K562 (cell line): ENCODE measurements around the gene LMBR1L. TPM values are rescaled to one million over a fixed set of nuclear protein-coding genes. Genes with fewer than 3 reads are reported as not detected.

Experiments
- ATAC-seq: fragments of 200-7000 bp; cut with Tn5 transposase; 3 replicates; pipeline ENCODE4 v1.9.1; 2020; ENCODE audit warnings: moderate library complexity
- BruUV-seq: library from RNA; stranded (reverse); fragments of 400-500 nt; replicated peaks from 2 replicates; lab custom pipeline; 2021; lab: Mats Ljungman, UMichigan
- CTCF ChIA-PET: fragments of 300-600 bp; formaldehyde crosslinking; extraction: SDS; loops from one replicate; lab custom pipeline; 2021; ENCODE audit warnings: low intra/inter-chr PET ratio; lab: Yijun Ruan, JAX
- POLR2A ChIA-PET: fragments of 300-600, 350-650 bp; sonication (Branson Sonifier 250); formaldehyde crosslinking; extraction: SDS; loops from one replicate; lab custom pipeline; 2021; ENCODE audit warnings: antibody characterized with exemption, inconsistent platforms; lab: Yijun Ruan, JAX
- DNase-seq, 4 experiments: peaks; one replicate each; pipeline versions ENCODE4 v3.0.0 to v3.0.0-alpha.2; 2011 to 2018; ENCODE audit warnings: low spot score in 3 of 4, mixed read lengths in 3 of 4; ENCODE audit errors: extremely low read depth in 1 of 4
- FAIRE-seq: peaks from 2 replicates; lab custom pipeline; 2011; peaks lifted over from hg19 to GRCh38; lab: Jason Lieb, UNC
- H2AFZ ChIP-seq: 2 replicates; pipeline ENCODE4 v1.6.0; 2011; ENCODE audit warnings: low read depth, low read length, control low read depth, inconsistent platforms
- H3K27ac ChIP-seq: fragments of 200-600 bp; 3 replicates; pipeline ENCODE4 v1.8.0; 2011; ENCODE audit warnings: low read depth, mild to moderate bottlenecking, control low read depth, inconsistent platforms, low read length, moderate library complexity, mixed read lengths; ENCODE audit errors: extremely low read depth
- H3K27me3 ChIP-seq, 2 experiments: fragments of 300-600 bp in 1 of 2; 2 replicates in 1 of 2; 3 replicates in 1 of 2; pipeline versions ENCODE4 v1.6.0 to v1.8.0; 2011; ENCODE audit warnings: inconsistent platforms in 2 of 2, low read length in 2 of 2, mild to moderate bottlenecking in 1 of 2, mixed read lengths in 1 of 2, moderate library complexity in 1 of 2; ENCODE audit not compliant: control insufficient read depth in 2 of 2, insufficient read depth in 2 of 2
- H3K36me3 ChIP-seq: fragments of 300-600 bp; 3 replicates; pipeline ENCODE4 v1.8.0; 2011; ENCODE audit warnings: mild to moderate bottlenecking, low read length, inconsistent platforms; ENCODE audit not compliant: control insufficient read depth, insufficient read depth
- H3K4me1 ChIP-seq, 2 experiments: fragments of 200-600 bp in 1 of 2; replicated peaks in 1 of 2; 2 replicates in 1 of 2; 3 replicates in 1 of 2; pipeline versions ENCODE4 v1.5.1 to v1.8.0; 2011; ENCODE audit warnings: inconsistent platforms in 2 of 2, low read length in 2 of 2, mild to moderate bottlenecking in 1 of 2, mixed read lengths in 1 of 2, moderate library complexity in 1 of 2; ENCODE audit not compliant: control insufficient read depth in 2 of 2, insufficient read depth in 2 of 2
- H3K4me2 ChIP-seq: 2 replicates; pipeline ENCODE4 v1.6.1; 2011; ENCODE audit warnings: low read length, control low read depth, inconsistent platforms, mixed read lengths; ENCODE audit not compliant: insufficient read depth
- H3K4me3 ChIP-seq: fragments of 200-600 bp; sonication (generic), shearing (Covaris generic); 2 replicates; pipeline ENCODE4 v1.5.1; 2016; ENCODE audit warnings: control low read depth, inconsistent platforms
- H3K79me2 ChIP-seq: fragments of 200-600 bp; 3 replicates; pipeline ENCODE4 v1.8.0; 2011; ENCODE audit warnings: low read length, inconsistent platforms; ENCODE audit not compliant: control insufficient read depth, insufficient read depth
- H3K9ac ChIP-seq, 2 experiments: 2 replicates each; pipeline versions ENCODE4 v1.6.0 to v1.6.1; 2011; ENCODE audit warnings: low read depth in 2 of 2, low read length in 2 of 2, control low read depth in 1 of 2, inconsistent platforms in 1 of 2, mild to moderate bottlenecking in 1 of 2, mixed read lengths in 1 of 2; ENCODE audit not compliant: insufficient read depth in 1 of 2
- H3K9me1 ChIP-seq: one replicate; pipeline ENCODE4 v1.6.0; 2011; ENCODE audit warnings: inconsistent platforms, mild to moderate bottlenecking, low read length, moderate library complexity; ENCODE audit not compliant: control insufficient read depth, insufficient read depth
- H3K9me3 ChIP-seq: replicated peaks from 2 replicates; pipeline ENCODE4 v1.5.1; 2011; ENCODE audit warnings: low read depth, low read length, inconsistent platforms; ENCODE audit not compliant: control insufficient read depth, insufficient read depth
- H4K20me1 ChIP-seq: replicated peaks from 2 replicates; pipeline ENCODE4 v1.6.1; 2011; ENCODE audit warnings: low read length, inconsistent platforms, mixed read lengths; ENCODE audit not compliant: control insufficient read depth, insufficient read depth
- BACH1 ChIP-seq: fragments of 200-800 bp; sonication (Bioruptor generic); IDR thresholded peaks from 2 replicates; pipeline ENCODE4 v1.6.1; 2016; ENCODE audit warnings: missing genetic modification characterization, missing compliant biosample characterization
- CBFB ChIP-seq: sonication (generic); formaldehyde crosslinking; IDR thresholded peaks from 2 replicates; pipeline ENCODE4 v1.4.0; 2020; ENCODE audit warnings: mild to moderate bottlenecking, missing genetic modification reagents
- CBX2 ChIP-seq: fragments of 200-600 bp; sonication (generic); IDR thresholded peaks from one replicate; pipeline ENCODE4 v1.6.1; 2012; ENCODE audit warnings: mild to moderate bottlenecking, low read length, inconsistent platforms; ENCODE audit not compliant: insufficient read depth, poor library complexity, severe bottlenecking
- E2F6 ChIP-seq, 2 experiments: IDR thresholded peaks; 2 replicates each; pipeline ENCODE4 v1.6.1; 2011; ENCODE audit warnings: borderline replicate concordance in 1 of 2, control low read depth in 1 of 2, low read depth in 1 of 2, low read length in 1 of 2, mild to moderate bottlenecking in 1 of 2, mixed read lengths in 1 of 2, moderate library complexity in 1 of 2; ENCODE audit not compliant: insufficient read depth in 1 of 2, insufficient read length in 1 of 2, poor library complexity in 1 of 2, severe bottlenecking in 1 of 2; ENCODE audit errors: extremely low read depth in 1 of 2
- FOSL1 ChIP-seq: fragments of 200-800 bp; sonication (Bioruptor generic); conservative IDR thresholded peaks from 2 replicates; pipeline ENCODE4 v1.6.1; 2016; ENCODE audit warnings: missing genetic modification characterization, missing compliant biosample characterization
- HNRNPK ChIP-seq: fragments of 200-400 bp; formaldehyde crosslinking; IDR thresholded peaks from one replicate; pipeline ENCODE4 v1.6.1; 2018; ENCODE audit warnings: mild to moderate bottlenecking, low read depth, low read length; ENCODE audit not compliant: poor library complexity, severe bottlenecking
- JUND ChIP-seq, 2 experiments: IDR thresholded peaks; 2 replicates in 1 of 2; 3 replicates in 1 of 2; pipeline ENCODE4 v1.6.1; 2011; ENCODE audit warnings: borderline replicate concordance in 2 of 2, low read depth in 2 of 2, low read length in 2 of 2, improper control_type of control experiment in 1 of 2, missing biosample characterization in 1 of 2, missing genetic modification characterization in 1 of 2, missing genetic modification reagents in 1 of 2
- NR2C2 ChIP-seq, 2 experiments: fragments of 200-800 bp in 1 of 2; sonication (Bioruptor generic) in 1 of 2; sonication (generic) in 1 of 2; formaldehyde crosslinking in 1 of 2; IDR thresholded peaks; 2 replicates each; pipeline versions ENCODE4 v1.6.1 to v1.8.0; 2016 to 2022; ENCODE audit warnings: mild to moderate bottlenecking in 1 of 2, missing compliant biosample characterization in 1 of 2, missing genetic modification characterization in 1 of 2, missing genetic modification reagents in 1 of 2
- PCBP2 ChIP-seq: fragments of 200-400 bp; formaldehyde crosslinking; IDR thresholded peaks from 2 replicates; pipeline ENCODE4 v1.6.1; 2018; ENCODE audit warnings: low read length, low read depth, mild to moderate bottlenecking, moderate library complexity; ENCODE audit not compliant: poor library complexity, severe bottlenecking
- POLR2G ChIP-seq: fragments of 200-400 bp; formaldehyde crosslinking; IDR thresholded peaks from 2 replicates; pipeline ENCODE4 v1.6.1; 2017; ENCODE audit warnings: low read depth, mild to moderate bottlenecking, antibody characterized with exemption, low read length, moderate library complexity
- RBFOX2 ChIP-seq: fragments of 200-400 bp; formaldehyde crosslinking; IDR thresholded peaks from 2 replicates; pipeline ENCODE4 v1.6.1; 2017; ENCODE audit warnings: low read depth, mild to moderate bottlenecking, low read length, moderate library complexity
- SMAD3 ChIP-seq: fragments of 450-650 bp; formaldehyde crosslinking; conservative IDR thresholded peaks from 2 replicates; pipeline ENCODE4 v1.4.0; 2020; ENCODE audit warnings: mild to moderate bottlenecking
- SMARCE1 ChIP-seq: fragments of 450-650 bp; IDR thresholded peaks from 2 replicates; pipeline ENCODE4 v1.7.1; 2016; ENCODE audit warnings: mild to moderate bottlenecking
- SUPT5H ChIP-seq: fragments of 450-650 bp; IDR thresholded peaks from 2 replicates; pipeline ENCODE4 v1.6.1; 2016
- ZC3H4 ChIP-seq: sonication (generic); formaldehyde crosslinking; IDR thresholded peaks from 2 replicates; pipeline ENCODE4 v1.9.0; 2021; ENCODE audit warnings: missing genetic modification reagents, borderline replicate concordance
- ZNF239 ChIP-seq: fragments of 250-450 bp; sonication (Bioruptor Pico); IDR thresholded peaks from 2 replicates; pipeline ENCODE4 v1.4.0; 2020; ENCODE audit warnings: mild to moderate bottlenecking
- ZNF507 ChIP-seq: conservative IDR thresholded peaks from 2 replicates; pipeline ENCODE4 v1.6.1; 2017; ENCODE audit warnings: missing genetic modification characterization, missing compliant biosample characterization
- ZNF561 ChIP-seq: fragments of 450-650 bp; formaldehyde crosslinking; conservative IDR thresholded peaks from 2 replicates; pipeline ENCODE4 v1.4.0; 2020; ENCODE audit warnings: mild to moderate bottlenecking, moderate library complexity
- WGBS: fragments of 100-300 bp; shearing (Covaris generic); methylation state at CpG from one replicate; pipeline ENCODE4 v1.1.6; 2016; ENCODE audit warnings: low coverage, mixed read lengths; ENCODE audit not compliant: insufficient coverage; ENCODE audit errors: missing lambda C conversion rate; 5-methylcytosine and 5-hydroxymethylcytosine counted together
- in situ Hi-C: fragments of 300-500 bp; cut with MboI; formaldehyde crosslinking; loops from 4 replicates; pipeline ENCODE4 v1.15.0; 2018; ENCODE audit warnings: inconsistent platforms, mixed read lengths
- intact Hi-C: fragments of 100-400 bp; cut with micrococcal nuclease; formaldehyde crosslinking; loops from 2 replicates; pipeline ENCODE4 v1.14.2; 2022
- polyA plus RNA-seq, 8 experiments: library from polyadenylated mRNA; depleted of rRNA in 4 of 8; stranded (reverse) in 5 of 8; unstranded in 3 of 8; fragments of >200 nt; fragmentation: Nextera tagmentation in 2 of 8; fragmentation: Illumina TruSeq in 1 of 8; extraction: Ambion mirVana in 2 of 8; extraction: Trizol in 1 of 8; gene quantifications; 2 replicates each; pipeline versions ENCODE4 v1.2.1 to v1.2.3, GENCODE V29; 2011 to 2014; ENCODE audit warnings: inconsistent platforms in 1 of 8, missing spikeins in 1 of 8
- total RNA-seq, 7 experiments: library from RNA; depleted of rRNA in 6 of 7; stranded (reverse); fragments of >200 nt in 6 of 7; fragmentation: Illumina TruSeq in 2 of 7; extraction: Trizol in 2 of 7; gene quantifications; 2 replicates each; pipeline versions ENCODE4 v1.2.1 to v1.2.3, GENCODE V29; 2011 to 2021; ENCODE audit warnings: low replicate concordance in 1 of 7
- TF ChIP-seq, protein P1 (sequence below): fragments of 450-650 bp; IDR thresholded peaks from 2 replicates; pipeline ENCODE4 v1.6.1; 2014; ENCODE audit warnings: low read depth, mild to moderate bottlenecking, moderate library complexity, borderline replicate concordance

Gene LMBR1L
- total and polyA plus RNA-seq, 9 of the 15 experiments (the other 6 are each of a cell fraction or from before 2014, with no cell fraction given), result 2.5 to 57.0 (median 31.1) TPM

DNA sequence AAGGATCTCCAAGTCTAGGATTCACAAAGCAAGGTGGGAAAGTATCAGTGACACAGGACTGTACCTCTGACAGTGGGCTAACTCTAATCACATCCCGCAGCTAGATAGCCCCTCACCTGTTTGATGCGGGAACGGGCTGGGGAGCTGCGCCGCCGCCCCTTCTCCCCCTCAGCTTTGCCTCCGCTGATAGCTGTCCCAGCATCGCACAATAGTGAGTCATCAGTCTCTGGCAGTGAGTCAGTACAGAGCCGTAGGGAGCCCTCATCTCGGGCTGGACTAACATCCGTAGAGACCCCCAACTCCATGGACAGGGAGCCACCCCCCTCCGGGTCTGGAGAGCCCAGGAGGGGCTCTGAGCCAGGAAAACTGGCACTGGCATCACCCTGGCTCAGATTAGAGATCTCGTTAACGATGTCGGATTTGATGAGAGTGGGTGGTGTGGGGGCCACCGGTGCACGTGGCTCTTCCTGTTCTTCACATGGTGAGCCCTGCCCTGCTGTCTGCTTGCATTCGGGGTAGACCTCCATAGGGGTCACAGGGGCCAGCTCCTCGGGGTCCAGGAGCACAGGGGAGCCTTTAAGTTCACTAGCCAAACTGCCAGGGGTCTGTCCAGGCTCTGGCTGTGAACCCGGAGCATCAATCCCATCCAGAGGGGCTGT is 61.0 kb downstream of the LMBR1L start:
- peaks cover 99% of the 10 kb centered on the region for H3K36me3 ChIP-seq
- no peak for FAIRE-seq
- peaks cover 16% of the 10 kb centered on the region for H3K79me2 ChIP-seq
- H3K4me1 ChIP-seq, result 0 out of 5 replicates have a peak, but pooled peaks cover 0 to 4% of the 10 kb centered on the region in 2 experiments
- H3K27me3 ChIP-seq, result no peaks in the 10 kb centered on the region
- no peak overlapping the region for H3K4me2 ChIP-seq
- intact Hi-C loops (no loop called here), in situ Hi-C loops (no loop called here)
- no TSS peak for BruUV-seq
- no peak overlapping the region for H3K9ac ChIP-seq
- ChIA-PET CTCF (no interaction called here), POLR2A (interaction anchor here (1.0 to 4.1 kb wide), 4 partner anchors 7 to 20 kb away, joined by 3 to 21 read pairs (median 4); no protein-coding TSS in a partner anchor)
- WGBS, result 74% methylated on average over 16 of the region's 20 CpGs
- no peak overlapping the region for H3K27ac ChIP-seq
- H2AFZ ChIP-seq, result no peak overlapping the region
- H4K20me1 ChIP-seq, result peaks cover 8% of the 10 kb centered on the region
- H3K9me1 ChIP-seq, result no peaks in the 10 kb centered on the region
- H3K9me3 ChIP-seq, result no peaks in the 10 kb centered on the region
- no peak; the same call in 2 of the 3 replicates for ATAC-seq
- no peak overlapping the region for H3K4me3 ChIP-seq
- DNase-seq, result no peak
- TF ChIP-seq POLR2G, result peak; percentile 22; the same call in 1 of the 2 replicates
- TF ChIP-seq CBFB (CRISPR knock-in tag), result no peak
- peak; percentile 36; the same call in 1 of the 2 replicates for TF ChIP-seq JUND (IDR thresholded peaks at IDR 0.05; ENCODE audit: borderline replicate concordance, low read depth, low read length)
- no peak for TF ChIP-seq JUND (tag; IDR thresholded peaks at IDR 0.05; ENCODE audit: borderline replicate concordance, low read depth, low read length)
- TF ChIP-seq ZNF561, result no peak
- no peak for TF ChIP-seq PCBP2
- TF ChIP-seq, protein P1, sequence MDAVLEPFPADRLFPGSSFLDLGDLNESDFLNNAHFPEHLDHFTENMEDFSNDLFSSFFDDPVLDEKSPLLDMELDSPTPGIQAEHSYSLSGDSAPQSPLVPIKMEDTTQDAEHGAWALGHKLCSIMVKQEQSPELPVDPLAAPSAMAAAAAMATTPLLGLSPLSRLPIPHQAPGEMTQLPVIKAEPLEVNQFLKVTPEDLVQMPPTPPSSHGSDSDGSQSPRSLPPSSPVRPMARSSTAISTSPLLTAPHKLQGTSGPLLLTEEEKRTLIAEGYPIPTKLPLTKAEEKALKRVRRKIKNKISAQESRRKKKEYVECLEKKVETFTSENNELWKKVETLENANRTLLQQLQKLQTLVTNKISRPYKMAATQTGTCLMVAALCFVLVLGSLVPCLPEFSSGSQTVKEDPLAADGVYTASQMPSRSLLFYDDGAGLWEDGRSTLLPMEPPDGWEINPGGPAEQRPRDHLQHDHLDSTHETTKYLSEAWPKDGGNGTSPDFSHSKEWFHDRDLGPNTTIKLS, result no peak
- TF ChIP-seq SMAD3, result no peak
- TF ChIP-seq SUPT5H, result 0 out of 2 replicates have a peak, but pooled peaks have one; percentile 42
- no peak for TF ChIP-seq ZNF239 (CRISPR knock-in tag)
- TF ChIP-seq BACH1 (tag), result no peak
- 0 out of 2 replicates have a peak, but pooled peaks have one; percentile 31 for TF ChIP-seq RBFOX2
- no peak for TF ChIP-seq E2F6 (IDR thresholded peaks at IDR 0.05; ENCODE audit: borderline replicate concordance in 1 of 2, extremely low read depth in 1 of 2, insufficient read depth in 1 of 2, insufficient read length in 1 of 2, low read depth in 1 of 2, low read length in 1 of 2, poor library complexity in 1 of 2, severe bottlenecking in 1 of 2)
- no peak for TF ChIP-seq HNRNPK
- no peak for TF ChIP-seq ZC3H4
- peak; percentile 84 for TF ChIP-seq FOSL1
- TF ChIP-seq SMARCE1, result no peak
- TF ChIP-seq ZNF507 (tag), result no peak
- no peak for TF ChIP-seq CBX2
- TF ChIP-seq NR2C2 (CRISPR knock-in tag; IDR thresholded peaks at IDR 0.05), result no peak
- TF ChIP-seq NR2C2 (tag; IDR thresholded peaks at IDR 0.05), result no peak
